Suprapubic skin (tissue), 4 donors: ENCODE results near the gene KRT23.

Experiments
- POLR2A ChIP-seq, 2 donors: fragments of 450-650 bp; IDR thresholded peaks; one replicate each; pipeline ENCODE4 v1.6.1; 2017; ENCODE audit warnings: antibody characterized with exemption in 2 of 2, mild to moderate bottlenecking in 2 of 2, moderate library complexity in 2 of 2
- POLR2AphosphoS5 ChIP-seq, 3 donors: sonication (generic); formaldehyde crosslinking; IDR thresholded peaks; one replicate each; pipeline ENCODE4 v1.6.1; 2017; ENCODE audit warnings: antibody characterized with exemption in 3 of 3
- TF ChIP-seq, protein P1 (sequence below), 2 donors: fragments of 200-600 bp in 1 of 2; fragments of 450-650 bp in 1 of 2; sonication (generic) in 1 of 2; IDR thresholded peaks; one replicate each; pipeline ENCODE4 v1.5.1; 2016 to 2019; ENCODE audit warnings: antibody characterized with exemption in 2 of 2, mild to moderate bottlenecking in 1 of 2, moderate library complexity in 1 of 2

DNA sequence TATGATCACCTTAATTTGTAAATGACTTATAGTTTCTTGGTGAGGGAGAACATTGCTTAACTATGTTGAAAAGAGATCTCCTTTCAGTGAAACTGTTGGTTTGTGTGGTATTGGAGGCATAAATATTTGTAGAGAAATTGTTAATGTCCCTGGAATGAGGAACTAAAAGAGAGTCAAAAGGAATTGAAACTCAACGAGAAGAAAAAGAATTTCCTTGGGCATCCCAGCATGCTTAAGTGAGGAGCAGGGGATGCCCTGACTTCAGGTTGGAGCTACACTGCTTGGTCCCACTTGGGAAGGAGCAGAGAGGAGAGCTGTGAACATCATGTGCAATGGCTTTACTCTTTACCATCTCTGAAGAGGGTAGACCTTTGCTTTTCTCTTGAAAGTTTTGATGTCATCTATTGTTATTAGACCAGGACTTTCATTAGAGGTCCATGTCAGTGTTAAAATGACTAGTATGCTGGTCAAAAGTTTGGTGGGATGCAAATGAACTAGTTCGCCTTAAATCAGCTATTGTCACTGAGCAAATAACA lies 21.7 kb downstream of the KRT23 start:
- TF ChIP-seq, protein P1, sequence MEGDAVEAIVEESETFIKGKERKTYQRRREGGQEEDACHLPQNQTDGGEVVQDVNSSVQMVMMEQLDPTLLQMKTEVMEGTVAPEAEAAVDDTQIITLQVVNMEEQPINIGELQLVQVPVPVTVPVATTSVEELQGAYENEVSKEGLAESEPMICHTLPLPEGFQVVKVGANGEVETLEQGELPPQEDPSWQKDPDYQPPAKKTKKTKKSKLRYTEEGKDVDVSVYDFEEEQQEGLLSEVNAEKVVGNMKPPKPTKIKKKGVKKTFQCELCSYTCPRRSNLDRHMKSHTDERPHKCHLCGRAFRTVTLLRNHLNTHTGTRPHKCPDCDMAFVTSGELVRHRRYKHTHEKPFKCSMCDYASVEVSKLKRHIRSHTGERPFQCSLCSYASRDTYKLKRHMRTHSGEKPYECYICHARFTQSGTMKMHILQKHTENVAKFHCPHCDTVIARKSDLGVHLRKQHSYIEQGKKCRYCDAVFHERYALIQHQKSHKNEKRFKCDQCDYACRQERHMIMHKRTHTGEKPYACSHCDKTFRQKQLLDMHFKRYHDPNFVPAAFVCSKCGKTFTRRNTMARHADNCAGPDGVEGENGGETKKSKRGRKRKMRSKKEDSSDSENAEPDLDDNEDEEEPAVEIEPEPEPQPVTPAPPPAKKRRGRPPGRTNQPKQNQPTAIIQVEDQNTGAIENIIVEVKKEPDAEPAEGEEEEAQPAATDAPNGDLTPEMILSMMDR (IDR thresholded peaks at IDR 0.05), result no peak
- no peak for TF ChIP-seq POLR2AphosphoS5 (IDR thresholded peaks at IDR 0.05)
- no peak for TF ChIP-seq POLR2A (IDR thresholded peaks at IDR 0.05)
